Panc1 (cell line): Measurements from ENCODE around the gene CHRNA3.

Experiments
- POLR2AphosphoS5 ChIP-seq: IDR thresholded peaks from 2 replicates; pipeline ENCODE4 v1.6.1; 2012; ENCODE audit warnings: mild to moderate bottlenecking, low read depth, low read length, moderate library complexity
- SIN3A ChIP-seq: IDR thresholded peaks from 2 replicates; pipeline ENCODE4 v1.6.1; 2012; ENCODE audit warnings: low read depth, mild to moderate bottlenecking, low read length, moderate library complexity, borderline replicate concordance; ENCODE audit not compliant: insufficient read depth
- TF ChIP-seq, protein P1 (sequence below): fragments of 450-650 bp; IDR thresholded peaks from 2 replicates; pipeline ENCODE4 v1.5.1; 2017; ENCODE audit warnings: mild to moderate bottlenecking
- TF ChIP-seq, protein P2 (sequence below), 2 experiments: IDR thresholded peaks; 2 replicates each; pipeline ENCODE4 v1.6.1; 2011 to 2012; ENCODE audit warnings: low read depth in 2 of 2, control low read depth in 1 of 2, low read length in 1 of 2, mild to moderate bottlenecking in 1 of 2, moderate library complexity in 1 of 2; ENCODE audit not compliant: insufficient read depth in 1 of 2

GRCh38 chr15:78561490-78561889 lies 59.3 kb downstream of the CHRNA3 start:
- TF ChIP-seq, protein P1, sequence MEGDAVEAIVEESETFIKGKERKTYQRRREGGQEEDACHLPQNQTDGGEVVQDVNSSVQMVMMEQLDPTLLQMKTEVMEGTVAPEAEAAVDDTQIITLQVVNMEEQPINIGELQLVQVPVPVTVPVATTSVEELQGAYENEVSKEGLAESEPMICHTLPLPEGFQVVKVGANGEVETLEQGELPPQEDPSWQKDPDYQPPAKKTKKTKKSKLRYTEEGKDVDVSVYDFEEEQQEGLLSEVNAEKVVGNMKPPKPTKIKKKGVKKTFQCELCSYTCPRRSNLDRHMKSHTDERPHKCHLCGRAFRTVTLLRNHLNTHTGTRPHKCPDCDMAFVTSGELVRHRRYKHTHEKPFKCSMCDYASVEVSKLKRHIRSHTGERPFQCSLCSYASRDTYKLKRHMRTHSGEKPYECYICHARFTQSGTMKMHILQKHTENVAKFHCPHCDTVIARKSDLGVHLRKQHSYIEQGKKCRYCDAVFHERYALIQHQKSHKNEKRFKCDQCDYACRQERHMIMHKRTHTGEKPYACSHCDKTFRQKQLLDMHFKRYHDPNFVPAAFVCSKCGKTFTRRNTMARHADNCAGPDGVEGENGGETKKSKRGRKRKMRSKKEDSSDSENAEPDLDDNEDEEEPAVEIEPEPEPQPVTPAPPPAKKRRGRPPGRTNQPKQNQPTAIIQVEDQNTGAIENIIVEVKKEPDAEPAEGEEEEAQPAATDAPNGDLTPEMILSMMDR = no peak
- TF ChIP-seq, protein P2, sequence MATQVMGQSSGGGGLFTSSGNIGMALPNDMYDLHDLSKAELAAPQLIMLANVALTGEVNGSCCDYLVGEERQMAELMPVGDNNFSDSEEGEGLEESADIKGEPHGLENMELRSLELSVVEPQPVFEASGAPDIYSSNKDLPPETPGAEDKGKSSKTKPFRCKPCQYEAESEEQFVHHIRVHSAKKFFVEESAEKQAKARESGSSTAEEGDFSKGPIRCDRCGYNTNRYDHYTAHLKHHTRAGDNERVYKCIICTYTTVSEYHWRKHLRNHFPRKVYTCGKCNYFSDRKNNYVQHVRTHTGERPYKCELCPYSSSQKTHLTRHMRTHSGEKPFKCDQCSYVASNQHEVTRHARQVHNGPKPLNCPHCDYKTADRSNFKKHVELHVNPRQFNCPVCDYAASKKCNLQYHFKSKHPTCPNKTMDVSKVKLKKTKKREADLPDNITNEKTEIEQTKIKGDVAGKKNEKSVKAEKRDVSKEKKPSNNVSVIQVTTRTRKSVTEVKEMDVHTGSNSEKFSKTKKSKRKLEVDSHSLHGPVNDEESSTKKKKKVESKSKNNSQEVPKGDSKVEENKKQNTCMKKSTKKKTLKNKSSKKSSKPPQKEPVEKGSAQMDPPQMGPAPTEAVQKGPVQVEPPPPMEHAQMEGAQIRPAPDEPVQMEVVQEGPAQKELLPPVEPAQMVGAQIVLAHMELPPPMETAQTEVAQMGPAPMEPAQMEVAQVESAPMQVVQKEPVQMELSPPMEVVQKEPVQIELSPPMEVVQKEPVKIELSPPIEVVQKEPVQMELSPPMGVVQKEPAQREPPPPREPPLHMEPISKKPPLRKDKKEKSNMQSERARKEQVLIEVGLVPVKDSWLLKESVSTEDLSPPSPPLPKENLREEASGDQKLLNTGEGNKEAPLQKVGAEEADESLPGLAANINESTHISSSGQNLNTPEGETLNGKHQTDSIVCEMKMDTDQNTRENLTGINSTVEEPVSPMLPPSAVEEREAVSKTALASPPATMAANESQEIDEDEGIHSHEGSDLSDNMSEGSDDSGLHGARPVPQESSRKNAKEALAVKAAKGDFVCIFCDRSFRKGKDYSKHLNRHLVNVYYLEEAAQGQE (IDR thresholded peaks at IDR 0.05; ENCODE audit: insufficient read depth in 1 of 2, low read depth in 2 of 2, low read length in 1 of 2) = no peak
- TF ChIP-seq POLR2AphosphoS5 (no peak), SIN3A (no peak)
